EL (cell line): ENCODE results near the gene CR1.
"Not testable (repeated sequence)": the region's sequence is repeated elsewhere in the genome, so short reads cannot be mapped to it uniquely, and the experiment has no call there.

Source experiments
- DNase-seq: peaks from one replicate; pipeline ENCODE4 v3.0.0-alpha.2; 2016

Gene CR1

DNA sequence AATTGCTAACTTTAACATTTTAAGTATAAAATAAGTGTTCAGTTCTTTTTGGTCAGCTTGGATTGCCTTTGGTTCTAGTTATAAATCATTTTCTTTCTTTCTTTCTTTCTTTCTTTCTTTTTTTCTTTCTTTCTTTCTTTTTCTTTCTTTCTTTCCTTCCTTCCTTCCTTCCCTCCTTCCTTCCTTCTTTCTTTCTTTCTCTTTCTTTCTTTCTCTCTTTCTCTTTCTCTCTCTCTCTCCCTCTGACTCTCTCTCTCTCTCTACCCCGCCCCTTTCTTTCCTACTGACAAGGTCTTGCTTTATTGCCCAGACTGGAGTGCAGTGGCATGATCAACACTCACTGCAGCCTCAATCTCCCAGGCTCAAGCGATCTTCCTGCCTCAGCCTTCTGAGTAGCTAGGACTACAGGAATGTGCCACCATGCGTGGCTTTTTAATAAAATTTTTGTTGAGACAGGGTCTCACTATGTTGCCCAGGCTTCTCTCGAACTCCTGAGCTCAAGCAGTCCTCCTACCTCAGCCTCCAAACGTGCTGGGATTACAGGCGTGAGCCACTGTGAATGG lies 187.0 kb downstream of the CR1 start:
- not testable (repeated sequence) for DNase-seq

DNA sequence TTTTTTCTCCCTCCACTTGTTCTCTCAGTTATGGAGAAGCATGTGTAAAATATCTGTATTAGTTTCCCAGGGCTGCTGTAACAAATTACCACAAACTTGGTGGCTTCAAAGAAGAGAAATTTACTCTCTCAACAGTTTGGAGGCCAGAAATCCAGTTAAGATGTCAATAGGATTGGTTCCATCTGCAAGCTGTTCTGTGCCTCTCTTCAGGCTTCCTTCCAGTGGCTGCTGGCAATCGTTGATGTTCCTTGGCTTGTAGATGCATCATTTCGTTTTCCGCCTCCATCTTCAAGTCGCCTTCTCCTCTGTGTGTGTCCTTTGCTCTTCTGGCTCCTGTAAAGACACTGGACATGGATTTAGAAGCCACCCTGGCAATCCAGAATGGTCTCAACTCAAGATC lies 194.6 kb downstream of the CR1 start:
- DNase-seq = not testable (repeated sequence)

DNA sequence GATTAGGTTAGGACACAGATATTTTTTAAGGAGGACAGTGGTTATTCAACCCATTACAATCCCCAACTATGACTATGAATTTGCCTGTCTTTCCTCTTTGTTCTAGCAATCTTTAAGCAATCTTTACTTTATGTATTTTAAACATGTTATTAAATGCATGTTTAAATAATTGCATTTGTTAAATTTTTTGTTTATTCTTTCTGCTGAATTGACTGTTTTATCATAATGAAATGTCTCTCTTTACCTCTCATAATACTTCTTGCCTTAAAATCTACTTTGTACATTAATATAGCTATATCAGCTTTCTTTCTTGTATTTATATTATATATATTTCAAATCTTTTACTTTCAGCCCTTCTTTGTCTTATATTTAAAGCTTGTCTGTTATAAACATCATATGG lies 195.1 kb downstream of the CR1 start:
- DNase-seq = no peak
